GM19455 (cell line): ENCODE data around the gene PHYHD1.

Experiments
- ATAC-seq: cut with Tn5 transposase; IDR thresholded peaks from one replicate; pipeline ENCODE4 v1.9.1; 2021; ENCODE audit not compliant: unreplicated experiment

The PHYHD1 gene

GRCh38 chr9:128969491-128969890 is 48.7 kb downstream of the PHYHD1 start:
- no peak for ATAC-seq

- ATAC-seq, result no peak
Observed at GRCh38 chr9:128972956-128973355, 52.2 kb downstream of the PHYHD1 start.

GRCh38 chr9:128979111-128979510 is 58.3 kb downstream of the PHYHD1 start:
- no peak for ATAC-seq

- ATAC-seq, result no peak
Observed at GRCh38 chr9:128983536-128983935, 62.8 kb downstream of the PHYHD1 start.

GRCh38 chr9:128986671-128987070 is 65.9 kb downstream of the PHYHD1 start:
- no peak for ATAC-seq

- ATAC-seq, result no peak
Observed at GRCh38 chr9:128987805-128988204, 67.0 kb downstream of the PHYHD1 start.
